Hindlimb muscle (tissue), 1 donor: ENCODE data around the gene FAM107B. TPM values are rescaled to one million over a fixed set of nuclear protein-coding genes. Genes with fewer than 3 reads are reported as not detected.

Experiments
- DNase-seq: peaks from one replicate; pipeline ENCODE4 v3.0.0-alpha.2; 2013
- polyA plus RNA-seq: library from polyadenylated mRNA; unstranded; fragments of 120-200 nt; gene quantifications from one replicate; pipeline ENCODE4 v1.2.1, GENCODE V29; 2013; ENCODE audit not compliant: insufficient read length

FAM107B gene
- polyA plus RNA-seq, 1 donor: 20.3 TPM

- DNase-seq: no peak
These were observed 291.3 kb downstream of the FAM107B start for GRCh38 chr10:14483417-14483816.

- no peak for DNase-seq
These were observed 292.9 kb downstream of the FAM107B start for GRCh38 chr10:14481752-14482151.

DNA sequence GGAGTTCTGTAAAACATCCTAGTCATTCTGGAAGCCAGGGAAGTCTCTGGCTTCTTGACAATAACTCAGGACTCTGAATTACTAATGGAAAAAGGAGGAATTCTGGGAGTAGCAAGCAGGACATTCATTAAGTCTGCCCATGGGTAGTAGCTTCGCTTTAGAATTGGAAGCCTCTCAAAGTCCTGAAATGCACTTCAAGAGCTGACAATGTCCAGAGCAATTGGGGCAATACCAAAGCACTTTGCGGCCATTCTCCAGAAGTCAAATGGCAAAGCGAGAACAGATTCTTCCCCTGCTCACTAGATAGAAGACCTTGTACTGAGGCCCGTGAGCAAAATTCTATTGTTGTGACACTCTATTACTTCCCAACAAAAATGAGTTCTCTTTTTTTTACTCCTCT, 293.7 kb downstream of the FAM107B start:
- no peak for DNase-seq

DNA sequence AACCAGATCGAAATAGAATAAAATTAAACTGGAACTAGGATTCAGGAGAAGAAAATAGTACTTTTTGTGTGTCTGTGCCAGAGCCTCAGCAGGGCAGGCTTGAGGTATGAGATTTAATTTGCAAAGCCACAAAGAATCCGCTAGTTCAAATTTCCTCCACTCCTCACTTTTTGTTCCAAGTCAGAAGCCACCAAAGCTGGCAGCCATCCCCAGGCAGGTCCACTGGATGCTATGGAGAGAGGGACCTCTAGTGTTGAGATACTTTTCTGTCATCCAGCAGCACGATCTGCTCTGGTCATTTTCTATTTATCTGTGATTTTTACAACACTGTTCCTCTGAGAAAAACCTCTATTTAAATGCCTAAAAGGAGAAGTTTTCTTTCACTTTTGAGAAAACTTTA, 296.1 kb downstream of the FAM107B start:
- peak; percentile 87 for DNase-seq

- DNase-seq: no peak
These were observed 296.5 kb downstream of the FAM107B start for GRCh38 chr10:14478201-14478600.

DNA sequence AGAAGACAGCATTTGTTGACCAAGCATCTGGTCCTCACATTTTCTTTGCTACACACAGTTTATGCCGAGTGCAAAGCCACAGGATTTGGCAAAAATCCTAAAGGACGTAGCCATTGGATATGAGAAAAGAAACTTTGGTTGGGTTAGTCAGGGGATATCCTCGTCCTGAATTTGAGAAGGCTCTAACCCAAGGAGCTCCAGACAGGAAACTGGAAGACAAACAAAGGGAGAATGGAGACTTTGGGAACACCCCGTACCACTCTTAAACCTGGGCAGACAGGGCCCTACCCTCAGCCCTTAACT, 297.3 kb downstream of the FAM107B start:
- DNase-seq: no peak

DNA sequence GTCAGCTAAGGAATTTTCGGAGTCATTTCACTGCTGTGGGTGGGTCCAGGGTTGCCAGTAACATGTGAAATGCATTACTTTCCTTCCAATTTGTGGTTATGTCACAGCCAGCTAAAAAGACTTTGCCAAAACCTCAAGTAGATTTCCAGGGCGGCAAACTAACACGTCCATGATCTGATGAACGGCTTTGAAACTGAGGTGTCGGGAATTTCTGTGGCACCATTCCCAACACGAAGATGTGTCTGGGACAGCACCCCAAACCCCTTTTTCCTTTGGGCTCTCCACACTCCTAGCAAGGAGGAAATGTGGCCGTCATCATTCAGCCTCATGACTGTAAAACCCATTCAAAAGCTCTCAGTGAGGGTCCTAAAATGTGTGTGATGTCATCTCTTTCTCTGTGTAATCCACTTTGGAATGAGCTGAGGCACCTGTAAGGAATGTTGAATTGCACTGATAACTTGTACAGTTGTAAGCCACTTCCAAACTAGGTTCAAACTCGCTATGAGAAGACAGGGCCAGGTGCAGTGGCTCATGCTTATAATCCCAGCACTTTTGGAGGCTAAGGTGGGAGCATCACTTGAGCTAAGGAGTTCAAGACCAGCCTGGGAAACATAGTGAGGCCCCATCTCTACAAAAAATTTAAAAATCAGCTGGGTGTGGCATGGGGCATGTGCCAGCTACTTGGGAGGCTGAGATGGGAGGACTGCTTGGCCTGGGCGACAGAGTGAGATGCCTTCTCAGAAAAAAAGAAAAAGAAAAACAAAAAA, 297.9 kb downstream of the FAM107B start:
- DNase-seq: peak; percentile 47

- DNase-seq: no peak
These were observed 298.7 kb downstream of the FAM107B start for GRCh38 chr10:14476006-14476405.

DNA sequence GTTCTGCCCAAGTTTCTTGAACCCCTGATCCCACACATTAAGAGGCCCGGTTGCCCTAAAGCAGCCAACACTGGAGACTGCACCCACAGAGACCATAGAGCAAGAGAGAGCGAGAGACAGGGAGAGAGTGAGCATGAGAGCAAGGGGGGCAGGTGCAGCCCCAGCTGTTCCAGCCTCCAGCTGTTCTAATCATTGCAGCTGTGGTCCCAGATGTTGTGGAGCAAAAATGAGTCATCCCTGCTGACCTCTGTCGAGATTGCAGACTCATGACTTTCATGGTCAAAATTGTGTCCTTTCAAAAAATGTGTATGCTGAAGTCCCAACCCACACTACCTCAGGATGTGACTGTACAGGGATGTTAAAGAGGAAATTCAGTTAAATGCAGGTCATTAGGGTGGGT, 300.0 kb downstream of the FAM107B start:
- no peak for DNase-seq

- no peak for DNase-seq
These were observed 303.8 kb downstream of the FAM107B start for GRCh38 chr10:14470920-14471319.

- DNase-seq: no peak
These were observed 306.0 kb downstream of the FAM107B start for GRCh38 chr10:14468726-14469125.

Other genes with a start within 250 kb of the FAM107B start
- gene CDNF, start 63.1 kb upstream of the FAM107B start, polyA plus RNA-seq: 2.9 TPM
- gene HSPA14, start 63.4 kb upstream of the FAM107B start, polyA plus RNA-seq: 13.3 TPM
- gene MSANTD7, start 63.4 kb upstream of the FAM107B start, polyA plus RNA-seq: 9.0 TPM
- gene SUV39H2, start 104.0 kb upstream of the FAM107B start, polyA plus RNA-seq: 8.7 TPM
- gene DCLRE1C, start 179.2 kb upstream of the FAM107B start, polyA plus RNA-seq: 8.3 TPM
- 0.39 TPM for gene MEIG1, start 184.5 kb upstream of the FAM107B start, polyA plus RNA-seq